NCI-H526 (cell line): Measurements from ENCODE around the gene PTGDR2.

ENCODE experiments used
- DNase-seq, 2 experiments: peaks; one replicate each; lab custom pipeline; 2025; lab: John Stamatoyannopoulos, UW

PTGDR2 gene

DNA sequence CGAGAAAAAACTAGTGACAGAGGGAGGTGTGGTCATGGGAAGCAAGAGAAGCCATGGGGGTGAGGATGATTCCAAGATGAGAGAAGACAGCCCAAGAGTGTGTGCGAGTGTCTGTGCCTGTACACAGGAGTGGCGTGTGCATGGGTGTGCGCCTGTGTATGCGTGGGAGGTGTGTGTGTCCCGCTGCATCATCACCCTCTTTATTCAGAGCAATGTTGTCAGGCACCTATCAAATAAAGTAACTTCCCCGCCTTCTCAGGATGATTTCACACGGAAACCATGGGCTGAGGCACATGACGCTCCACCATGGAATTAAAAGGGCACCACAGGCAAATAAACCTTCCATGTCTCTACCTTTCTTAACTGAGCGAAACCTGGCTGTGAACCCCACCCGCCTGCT lies 46.1 kb downstream of the PTGDR2 start:
- no peak for DNase-seq

DNA sequence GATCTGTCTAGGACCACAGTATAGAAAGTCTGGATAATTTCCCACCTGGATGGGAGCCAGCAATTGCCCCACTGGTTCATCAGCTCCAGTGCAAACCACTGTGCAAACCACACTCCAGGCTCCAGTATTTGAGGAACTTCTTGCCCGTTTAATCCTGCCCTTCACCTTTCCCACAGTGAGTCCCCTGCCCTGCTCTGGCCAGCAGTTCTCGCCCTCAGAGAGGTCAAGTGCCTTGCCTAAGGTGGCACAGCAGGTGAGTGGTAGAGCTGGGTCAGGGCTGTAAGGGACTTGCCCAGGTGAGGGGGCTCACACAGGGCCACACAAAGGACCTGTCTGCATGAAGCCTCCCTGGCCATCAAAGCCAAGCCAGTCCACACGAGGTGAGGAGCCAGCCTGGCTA lies 46.5 kb downstream of the PTGDR2 start:
- no peak for DNase-seq

DNA sequence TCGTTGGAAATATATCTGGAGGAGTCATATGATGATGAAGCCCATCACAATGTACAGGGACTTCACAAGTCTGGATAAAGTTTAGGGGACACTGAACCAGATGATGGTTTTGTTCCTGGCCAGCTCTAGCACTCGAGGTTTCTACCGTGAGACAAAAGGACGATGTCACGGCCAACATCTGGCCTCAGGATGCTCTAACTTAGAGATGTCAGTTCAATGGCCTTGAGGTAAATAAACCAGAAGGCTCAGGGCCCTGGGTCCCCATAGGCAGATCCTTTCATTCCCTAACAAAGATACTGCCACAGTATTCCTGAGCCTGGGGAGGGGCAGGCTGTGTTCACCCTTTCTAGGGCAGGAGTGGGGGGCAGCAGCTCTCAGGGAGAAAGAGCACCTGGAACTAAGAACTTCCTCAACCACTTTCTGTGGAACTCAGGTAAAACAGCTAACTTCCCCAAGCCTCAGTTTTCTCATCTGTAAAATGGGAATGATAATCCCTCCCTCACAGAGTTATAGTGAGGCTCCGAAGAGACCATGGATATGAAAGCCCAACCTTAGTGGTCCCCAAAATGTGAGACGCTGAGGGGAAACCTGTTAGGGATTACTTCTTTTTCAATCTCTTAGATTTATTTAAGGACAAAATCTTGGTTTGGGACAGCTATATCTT lies 52.3 kb downstream of the PTGDR2 start:
- no peak for DNase-seq

DNA sequence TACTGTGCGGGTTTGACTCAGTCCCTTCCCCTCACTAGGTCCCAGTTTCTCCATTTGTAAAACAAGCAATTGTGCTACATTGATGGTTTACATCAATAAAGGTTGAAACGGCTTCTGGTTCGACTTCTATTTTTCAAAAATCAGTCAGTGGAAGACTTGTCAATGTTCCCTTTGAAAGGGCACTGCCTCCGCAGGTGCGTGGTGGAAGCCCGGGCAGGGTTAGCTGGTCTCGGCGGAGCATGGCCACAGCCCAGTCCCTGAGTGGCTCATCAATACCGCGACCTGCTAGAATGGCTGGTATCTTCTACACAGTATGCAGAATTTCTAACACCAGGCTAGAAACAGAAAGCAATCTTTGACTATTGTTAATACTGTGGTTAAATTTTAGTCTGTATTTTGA lies 54.6 kb downstream of the PTGDR2 start:
- DNase-seq, result no peak
